T47D (cell line): ENCODE data around the gene KCNJ12.

Experiments used
- DNase-seq, 2 experiments: peaks; one replicate each; pipeline versions ENCODE4 v3.0.0 to v3.0.0-alpha.2; 2011 to 2012; ENCODE audit warnings: low read depth in 1 of 2, low spot score in 1 of 2
- JUND ChIP-seq: IDR thresholded peaks from 2 replicates; pipeline ENCODE4 v1.6.1; 2012; ENCODE audit warnings: low read depth
- in situ Hi-C: cut with HindIII; loops from 2 replicates; pipeline ENCODE4 v1.10.0; 2016; ENCODE audit warnings: low sequenced_read_pairs, low pct_unique_long_range_greater_than_20kb

Gene KCNJ12

DNA sequence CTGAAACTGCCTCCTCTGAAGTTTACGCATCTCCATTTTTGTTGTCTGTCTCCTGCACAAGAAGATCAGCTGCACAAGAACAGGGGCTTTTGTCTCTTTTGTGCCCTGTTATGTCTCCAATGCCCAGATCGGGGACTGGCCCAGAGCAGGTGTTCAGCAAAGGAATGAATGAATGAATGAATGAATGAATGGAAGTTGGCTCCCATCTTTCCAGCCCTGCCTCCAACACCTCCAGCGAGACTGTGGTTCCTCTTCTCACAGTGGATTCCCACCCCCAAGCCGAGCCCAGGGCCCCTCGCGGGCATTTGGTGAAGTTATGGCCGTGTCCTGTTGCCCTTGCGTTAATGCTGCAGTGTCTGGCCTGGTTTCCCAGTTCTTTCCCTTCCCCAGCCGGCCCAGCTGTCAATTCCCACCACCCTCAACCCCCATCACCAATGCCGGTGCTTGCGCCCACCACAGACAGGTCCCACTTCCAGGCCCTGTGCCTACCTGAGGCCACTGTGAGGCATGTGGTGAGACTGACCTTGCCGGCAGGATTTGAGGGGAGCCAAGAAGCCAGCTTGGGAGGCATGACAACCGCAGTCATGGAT lies 21.3 kb upstream of the KCNJ12 start:
- in situ Hi-C loops = no loop called here

DNA sequence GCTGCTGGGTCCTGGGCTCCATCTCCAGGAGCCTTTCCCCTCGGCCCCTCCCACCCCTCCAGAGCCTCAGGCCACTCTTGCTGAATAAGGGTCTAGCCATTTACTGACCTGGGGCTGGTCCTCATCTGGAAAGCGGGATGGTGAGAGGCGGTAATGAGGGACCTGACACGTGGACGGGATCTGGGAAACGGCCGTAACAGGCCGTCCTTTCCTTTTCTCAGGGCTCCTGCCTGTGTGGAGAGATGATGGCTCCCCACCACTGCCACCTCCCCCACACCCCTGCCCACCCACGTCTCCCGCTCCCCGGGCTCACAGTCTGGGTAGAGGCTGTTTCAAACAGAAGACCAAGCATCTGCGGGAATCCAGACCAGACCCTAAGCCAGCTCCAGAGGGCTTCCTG lies 20.6 kb upstream of the KCNJ12 start:
- no peak for TF ChIP-seq JUND
- in situ Hi-C loops = no loop called here
- no peak for DNase-seq

More for the DNA sequence above, 21.3 kb upstream of the KCNJ12 start:
- DNase-seq = no peak
- no peak for TF ChIP-seq JUND

DNA sequence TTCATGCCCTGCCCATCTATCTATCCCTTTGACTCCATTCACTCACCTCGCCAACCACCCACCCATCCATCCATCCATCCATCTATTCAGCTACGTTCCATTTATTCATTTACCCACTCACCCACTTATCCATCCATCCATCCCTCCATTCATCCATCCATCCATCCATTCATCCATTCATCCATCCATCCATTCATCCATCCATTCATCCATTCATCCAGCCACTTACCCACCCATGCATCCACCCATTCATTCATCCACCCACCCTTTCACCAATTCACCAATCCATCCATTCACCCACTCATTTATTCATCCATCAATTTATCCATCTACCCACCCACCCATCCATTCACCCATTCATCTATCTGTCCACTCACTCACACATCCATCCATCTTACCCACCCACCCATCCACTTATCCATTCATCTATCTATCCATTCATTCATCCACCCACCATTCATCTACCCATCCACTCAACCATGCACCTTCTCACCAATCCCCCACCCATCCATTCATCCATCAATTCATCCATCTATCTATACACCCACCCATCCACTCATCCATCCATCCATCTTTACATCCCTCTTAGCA lies 19.5 kb upstream of the KCNJ12 start:
- in situ Hi-C loops = no loop called here
- DNase-seq = no peak
- no peak for TF ChIP-seq JUND

GRCh38 chr17:21357281-21357680 lies 18.9 kb upstream of the KCNJ12 start:
- TF ChIP-seq JUND = no peak
- no peak for DNase-seq
- in situ Hi-C loops = no loop called here

DNA sequence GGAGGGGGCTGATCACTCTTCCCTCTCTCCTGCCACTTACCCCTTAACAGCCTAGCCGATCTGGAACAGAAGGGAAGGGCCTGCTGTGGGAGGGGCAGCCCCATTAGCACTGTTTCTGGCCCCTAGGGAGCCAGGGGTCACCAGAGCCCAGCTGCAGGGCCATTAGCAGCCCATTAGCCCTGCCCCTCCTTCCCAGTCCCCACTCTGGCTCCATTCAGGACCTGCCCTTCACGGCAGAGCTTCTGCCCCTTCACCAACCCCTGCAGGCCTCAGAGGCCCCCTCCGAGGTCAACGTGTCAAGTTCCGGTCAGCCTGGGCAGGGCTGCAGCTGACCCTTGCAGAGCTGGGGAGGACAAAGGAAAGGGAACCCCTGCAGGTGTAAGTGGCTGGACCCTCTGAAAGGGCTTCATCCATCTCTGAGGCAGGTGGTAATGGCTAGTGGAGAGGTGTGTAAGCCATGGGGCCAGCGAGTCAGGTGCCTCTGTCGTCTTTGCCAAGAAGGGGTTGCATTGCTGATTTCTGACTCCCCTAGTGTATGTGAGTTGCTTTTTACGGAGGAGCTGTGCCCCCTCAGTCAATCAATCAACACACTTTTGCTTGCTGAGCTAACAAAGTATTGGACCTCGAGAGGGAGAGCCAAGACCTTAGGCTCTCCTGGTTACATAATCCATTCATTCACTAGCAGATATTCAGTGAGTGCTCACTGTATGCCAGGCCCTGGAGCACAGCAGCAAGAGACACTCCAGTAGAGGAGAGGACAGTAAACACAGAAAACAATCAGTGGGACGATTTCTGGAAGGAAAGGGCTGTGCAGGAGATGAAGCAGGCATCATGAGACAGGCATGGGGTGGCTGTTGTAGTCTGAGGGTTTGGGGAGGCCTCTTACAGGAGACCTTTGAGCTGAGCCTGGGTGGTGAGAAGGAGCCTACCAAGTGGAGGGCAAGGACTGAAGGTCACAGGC lies 18.2 kb upstream of the KCNJ12 start:
- in situ Hi-C loops = no loop called here
- no peak for TF ChIP-seq JUND
- no peak for DNase-seq

DNA sequence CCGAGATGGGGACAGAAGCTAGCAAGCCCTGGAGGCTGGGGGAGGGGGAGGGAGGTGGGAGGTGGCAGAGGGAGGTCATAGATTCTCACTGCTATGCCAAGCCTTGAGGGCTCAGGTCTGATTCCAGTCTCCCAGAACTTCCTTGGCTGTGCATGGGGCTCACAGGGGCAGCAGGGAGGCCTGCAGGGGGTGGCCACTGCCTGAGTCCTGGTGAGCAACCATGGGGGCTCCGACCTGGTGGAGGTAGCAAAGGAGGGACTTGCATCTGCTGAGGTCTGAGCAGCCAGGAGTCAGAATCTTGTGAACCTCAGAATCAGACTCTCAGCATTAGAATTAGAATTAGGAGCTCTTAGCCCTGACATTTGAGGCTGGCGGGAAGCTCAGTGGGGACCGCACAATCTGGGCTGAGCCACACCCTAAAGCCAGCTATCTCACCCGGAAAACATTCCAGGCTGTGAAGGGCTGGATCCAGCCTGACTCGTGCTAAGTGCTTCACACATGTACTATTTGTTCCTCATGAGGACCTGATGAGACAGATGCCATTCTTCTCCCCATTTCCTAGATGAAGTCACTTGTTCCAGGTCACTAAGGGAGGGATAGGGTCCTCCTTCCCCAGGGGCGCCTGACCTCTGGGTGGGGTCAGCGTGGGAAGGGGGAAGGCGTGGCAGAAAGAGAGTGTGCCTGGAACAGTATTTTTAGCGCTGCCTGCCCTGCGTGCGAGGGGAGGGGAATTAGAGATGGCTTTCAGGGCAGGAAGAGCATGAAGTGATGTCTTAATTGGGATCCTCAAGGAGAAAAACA lies 17.3 kb upstream of the KCNJ12 start:
- TF ChIP-seq JUND = no peak
- in situ Hi-C loops = no loop called here

GRCh38 chr17:21359483-21359840 lies 16.7 kb upstream of the KCNJ12 start:
- in situ Hi-C loops = no loop called here
- no peak for TF ChIP-seq JUND
- DNase-seq = no peak

More for the DNA sequence above, 17.3 kb upstream of the KCNJ12 start:
- no peak for DNase-seq

- in situ Hi-C loops = no loop called here
- no peak for TF ChIP-seq JUND
- no peak for DNase-seq
Observed at GRCh38 chr17:21360048-21360447, 16.1 kb upstream of the KCNJ12 start.

- in situ Hi-C loops = no loop called here
- DNase-seq = no peak
- TF ChIP-seq JUND = no peak
Observed at GRCh38 chr17:21361020-21361809, 14.9 kb upstream of the KCNJ12 start.

- DNase-seq = no peak
- in situ Hi-C loops = no loop called here
- TF ChIP-seq JUND = no peak
Observed at GRCh38 chr17:21362331-21362931, 13.7 kb upstream of the KCNJ12 start.
